ENCODE results near the gene ZNF367.

- TF ChIP-seq CTCF (IDR thresholded peaks at IDR 0.05 in 4 of 5, conservative IDR thresholded peaks at IDR 0.05 in 1 of 5) (no peak), POLR2A (IDR thresholded peaks at IDR 0.05) (no peak)
Measured at GRCh38 chr9:96400132-96400910, 17.8 kb downstream of the ZNF367 start.

Data from gastrocnemius medialis (tissue), 4 donors.